T-cell (primary cell): ENCODE data around the gene POTEF. TPM values are rescaled to one million over a fixed set of nuclear protein-coding genes. Genes with fewer than 3 reads are reported as not detected.
"Not testable (repeated sequence)": the region's sequence is repeated elsewhere in the genome, so short reads cannot be mapped to it uniquely, and the experiment has no call there.

Experiments used
- ATAC-seq, 4 experiments: fragments of 200-7000 bp in 3 of 4; fragments of 150-1000 bp in 1 of 4; cut with Tn5 transposase; replicated peaks in 1 of 4; 1 replicate in 3 of 4; 2 replicates in 1 of 4; pipeline ENCODE4 v1.10.0; 2021; ENCODE audit warnings: moderate library complexity in 3 of 4, mild to moderate bottlenecking in 2 of 4, moderate number of reproducible peaks in 1 of 4
- CTCF ChIA-PET, 2 donors: fragments of 300-600 bp; sonication (Branson Sonifier 250); formaldehyde crosslinking; loops; one replicate each; lab custom pipeline; 2022; ENCODE audit warnings: antibody characterized with exemption in 2 of 2; lab: Charles Lee
- POLR2A ChIA-PET, 2 donors: fragments of 300-600 bp; sonication (Branson Sonifier 250); formaldehyde crosslinking; loops; one replicate each; lab custom pipeline; 2022; ENCODE audit warnings: antibody characterized with exemption in 2 of 2; lab: Charles Lee
- DNase-seq, 35 experiments: peaks; one replicate each; pipeline versions ENCODE4 v3.0.0 to v3.0.0-alpha.2; 2013 to 2023
- H3K27ac ChIP-seq: one replicate; pipeline ENCODE4 v1.5.1; 2013; ENCODE audit warnings: low read length
- H3K27me3 ChIP-seq, 2 experiments: replicated peaks in 1 of 2; 1 replicate in 1 of 2; 2 replicates in 1 of 2; pipeline versions ENCODE4 v1.6.1 to v1.7.0; 2013; ENCODE audit warnings: low read length in 1 of 2, mixed read lengths in 1 of 2; ENCODE audit not compliant: control insufficient read depth in 2 of 2, insufficient read depth in 2 of 2; ENCODE audit errors: extremely low read depth in 1 of 2
- H3K36me3 ChIP-seq, 2 donors: 1 replicate in 1 of 2; 2 replicates in 1 of 2; pipeline versions ENCODE4 v1.6.1 to v1.7.0; 2013; ENCODE audit warnings: low read length in 1 of 2; ENCODE audit not compliant: control insufficient read depth in 2 of 2, insufficient read depth in 1 of 2; ENCODE audit errors: extremely low read depth in 1 of 2
- H3K4me1 ChIP-seq, 2 experiments: 1 replicate in 1 of 2; 2 replicates in 1 of 2; pipeline versions ENCODE4 v1.6.1 to v1.7.0; 2013; ENCODE audit warnings: low read length in 2 of 2, mixed read lengths in 1 of 2; ENCODE audit not compliant: insufficient read depth in 2 of 2, control insufficient read depth in 1 of 2; ENCODE audit errors: extremely low read depth in 1 of 2
- H3K4me3 ChIP-seq, 2 donors: 1 replicate in 1 of 2; 2 replicates in 1 of 2; pipeline versions ENCODE4 v1.5.1 to v1.7.0; 2013; ENCODE audit warnings: mild to moderate bottlenecking in 2 of 2, low read length in 1 of 2, moderate library complexity in 1 of 2; ENCODE audit not compliant: control insufficient read depth in 1 of 2; ENCODE audit errors: extremely low read depth in 1 of 2
- H3K9me3 ChIP-seq: 2 replicates; pipeline ENCODE4 v1.7.0; 2013
- H3K27ac Mint-ChIP-seq, 2 donors: one replicate each; pipeline ENCODE4 v1.8.0; 2020 to 2021; ENCODE audit warnings: mild to moderate bottlenecking in 2 of 2, mixed read lengths in 2 of 2
- H3K27me3 Mint-ChIP-seq, 2 donors: one replicate each; pipeline ENCODE4 v1.8.0; 2021 to 2022; ENCODE audit warnings: mixed read lengths in 2 of 2
- H3K36me3 Mint-ChIP-seq: one replicate; pipeline ENCODE4 v1.8.0; 2021; ENCODE audit warnings: mixed read lengths
- H3K4me1 Mint-ChIP-seq, 3 donors: one replicate each; pipeline ENCODE4 v1.8.0; 2020 to 2022; ENCODE audit warnings: mixed read lengths in 3 of 3, mild to moderate bottlenecking in 1 of 3
- H3K4me3 Mint-ChIP-seq, 3 donors: one replicate each; pipeline ENCODE4 v1.8.0; 2020 to 2022; ENCODE audit warnings: mild to moderate bottlenecking in 3 of 3, mixed read lengths in 3 of 3, moderate library complexity in 3 of 3
- H3K9me3 Mint-ChIP-seq, 3 donors: one replicate each; pipeline ENCODE4 v1.8.0; 2020 to 2022; ENCODE audit warnings: mixed read lengths in 3 of 3
- WGBS: methylation state at CpG from one replicate; pipeline ENCODE4 v1.1.5; 2013; ENCODE audit warnings: missing lambda C conversion rate; ENCODE audit not compliant: insufficient coverage; 5-methylcytosine and 5-hydroxymethylcytosine counted together
- total RNA-seq, 35 experiments: library from RNA in 6 of 35; stranded (reverse) in 6 of 35; fragments of 120-200 nt in 1 of 35; gene quantifications; one replicate each; pipeline versions ENCODE4 v1.2.1 to v1.2.4 and lab custom pipeline; 2013 to 2026

Gene POTEF
- total RNA-seq, 5 donors from 2014 or later (not counting 1 experiment from before 2014, with no cell fraction given): not detected

- 23% methylated on average over 4 of the region's 13 CpGs for WGBS
- not testable (repeated sequence) for H3K4me3 Mint-ChIP-seq
- peaks cover 18% of the 10 kb centered on the region for H3K36me3 Mint-ChIP-seq
Measured at GRCh38 chr2:130157825-130158514, 28.9 kb upstream of the POTEF start.

GRCh38 chr2:130157354-130157753, 28.3 kb upstream of the POTEF start:
- not testable (repeated sequence) for H3K27ac Mint-ChIP-seq

More at GRCh38 chr2:130157825-130158514, 28.9 kb upstream of the POTEF start:
- DNase-seq: peak in 3 of 35 experiments; percentile 12 to 16 (median 15)
- H3K27ac ChIP-seq, ATAC-seq, H3K9me3 Mint-ChIP-seq, H3K9me3 ChIP-seq, H3K4me1 ChIP-seq, H3K27me3 Mint-ChIP-seq, POLR2A ChIA-PET, CTCF ChIA-PET, H3K27me3 ChIP-seq, H3K4me3 ChIP-seq: not testable (repeated sequence)
- Mint-ChIP-seq H3K4me1 (peaks cover 0 to 10% (median 2%) of the 10 kb centered on the region in 3 donors), H3K27ac (peak overlapping the region in 1 of 2 donors; percentile 36)
- H3K36me3 ChIP-seq: peaks cover 2 to 12% of the 10 kb centered on the region in 2 donors

GRCh38 chr2:130156624-130157004, 27.6 kb upstream of the POTEF start:
- Histone ChIP-seq H3K27me3 (no peaks in the 10 kb centered on the region), H3K27ac (no peak overlapping the region), H3K4me1 (peaks cover 0 to 6% of the 10 kb centered on the region in 2 experiments), H3K36me3 (peaks cover 2 to 17% of the 10 kb centered on the region in 2 donors), H3K9me3 (no peaks in the 10 kb centered on the region), H3K4me3 (no peak overlapping the region)
- H3K36me3 Mint-ChIP-seq: peaks cover 19% of the 10 kb centered on the region
- DNase-seq: no peak
- WGBS: 99% methylated on average over 5 of the region's 9 CpGs
- no peak overlapping the region for H3K4me3 Mint-ChIP-seq
- H3K27me3 Mint-ChIP-seq: no peaks in the 10 kb centered on the region
- H3K4me1 Mint-ChIP-seq: peaks cover 0 to 10% (median 2%) of the 10 kb centered on the region in 3 donors
- ChIA-PET CTCF (no interaction called here), POLR2A (no interaction called here)
- no peak for ATAC-seq
- no peaks in the 10 kb centered on the region for H3K9me3 Mint-ChIP-seq
- H3K27ac Mint-ChIP-seq: no peak overlapping the region

More at GRCh38 chr2:130157354-130157753, 28.3 kb upstream of the POTEF start:
- H3K27me3 ChIP-seq, H3K4me1 ChIP-seq, CTCF ChIA-PET, H3K4me3 ChIP-seq, ATAC-seq, H3K9me3 Mint-ChIP-seq, DNase-seq, H3K4me3 Mint-ChIP-seq, H3K27me3 Mint-ChIP-seq, H3K27ac ChIP-seq, H3K9me3 ChIP-seq, POLR2A ChIA-PET: not testable (repeated sequence)
- H3K36me3 ChIP-seq: peaks cover 2 to 12% of the 10 kb centered on the region in 2 donors
- 68% methylated on average over 5 of the region's 12 CpGs for WGBS
- peaks cover 0 to 10% (median 2%) of the 10 kb centered on the region in 3 donors for H3K4me1 Mint-ChIP-seq
- H3K36me3 Mint-ChIP-seq: peaks cover 19% of the 10 kb centered on the region

GRCh38 chr2:130155956-130156623, 27.1 kb upstream of the POTEF start:
- POLR2A ChIA-PET, H3K27me3 ChIP-seq, H3K4me3 ChIP-seq, H3K27ac ChIP-seq, H3K27ac Mint-ChIP-seq, H3K27me3 Mint-ChIP-seq, H3K9me3 Mint-ChIP-seq, H3K4me1 ChIP-seq, H3K4me3 Mint-ChIP-seq, CTCF ChIA-PET, H3K9me3 ChIP-seq: not testable (repeated sequence)
- Mint-ChIP-seq H3K36me3 (peaks cover 19% of the 10 kb centered on the region), H3K4me1 (peaks cover 0 to 10% (median 2%) of the 10 kb centered on the region in 3 donors)
- DNase-seq: peak in 3 of 35 experiments; percentile 6 to 26 (median 8)
- ATAC-seq: peak in 2 of 4 experiments; percentile 21 to 36
- H3K36me3 ChIP-seq: peaks cover 2 to 17% of the 10 kb centered on the region in 2 donors
- 98% methylated on average over 10 of the region's 16 CpGs for WGBS

GRCh38 chr2:130154773-130155765, 26.0 kb upstream of the POTEF start:
- Histone ChIP-seq H3K4me3 (no peak overlapping the region), H3K9me3 (no peaks in the 10 kb centered on the region), H3K36me3 (peaks cover 2 to 17% of the 10 kb centered on the region in 2 donors), H3K27me3 (no peaks in the 10 kb centered on the region), H3K4me1 (peaks cover 0 to 6% of the 10 kb centered on the region in 2 experiments), H3K27ac (no peak overlapping the region)
- DNase-seq: no peak
- CTCF ChIA-PET: no interaction called here
- 98% methylated on average over 26 of the region's 29 CpGs for WGBS
- POLR2A ChIA-PET: no interaction called here
- H3K27ac Mint-ChIP-seq: no peak overlapping the region
- peaks cover 15% of the 10 kb centered on the region for H3K36me3 Mint-ChIP-seq
- peaks cover 0 to 8% (median 2%) of the 10 kb centered on the region in 3 donors for H3K4me1 Mint-ChIP-seq
- ATAC-seq: no peak
- H3K4me3 Mint-ChIP-seq: no peak overlapping the region
- no peaks in the 10 kb centered on the region for H3K27me3 Mint-ChIP-seq
- no peaks in the 10 kb centered on the region for H3K9me3 Mint-ChIP-seq

- H3K4me1 ChIP-seq, H3K9me3 Mint-ChIP-seq, H3K27me3 ChIP-seq, H3K9me3 ChIP-seq, H3K27me3 Mint-ChIP-seq, H3K4me3 Mint-ChIP-seq, H3K27ac Mint-ChIP-seq, ATAC-seq, H3K4me1 Mint-ChIP-seq, H3K4me3 ChIP-seq, CTCF ChIA-PET, H3K27ac ChIP-seq, DNase-seq, POLR2A ChIA-PET: not testable (repeated sequence)
- H3K36me3 Mint-ChIP-seq: peaks cover 15% of the 10 kb centered on the region
- peaks cover 0 to 17% of the 10 kb centered on the region in 2 donors for H3K36me3 ChIP-seq
- WGBS: 96% methylated on average over 4 of the region's 8 CpGs
Measured at GRCh38 chr2:130154423-130154770, 25.4 kb upstream of the POTEF start.
